ENCODE results near the gene BANK1.

The BANK1 gene

DNA sequence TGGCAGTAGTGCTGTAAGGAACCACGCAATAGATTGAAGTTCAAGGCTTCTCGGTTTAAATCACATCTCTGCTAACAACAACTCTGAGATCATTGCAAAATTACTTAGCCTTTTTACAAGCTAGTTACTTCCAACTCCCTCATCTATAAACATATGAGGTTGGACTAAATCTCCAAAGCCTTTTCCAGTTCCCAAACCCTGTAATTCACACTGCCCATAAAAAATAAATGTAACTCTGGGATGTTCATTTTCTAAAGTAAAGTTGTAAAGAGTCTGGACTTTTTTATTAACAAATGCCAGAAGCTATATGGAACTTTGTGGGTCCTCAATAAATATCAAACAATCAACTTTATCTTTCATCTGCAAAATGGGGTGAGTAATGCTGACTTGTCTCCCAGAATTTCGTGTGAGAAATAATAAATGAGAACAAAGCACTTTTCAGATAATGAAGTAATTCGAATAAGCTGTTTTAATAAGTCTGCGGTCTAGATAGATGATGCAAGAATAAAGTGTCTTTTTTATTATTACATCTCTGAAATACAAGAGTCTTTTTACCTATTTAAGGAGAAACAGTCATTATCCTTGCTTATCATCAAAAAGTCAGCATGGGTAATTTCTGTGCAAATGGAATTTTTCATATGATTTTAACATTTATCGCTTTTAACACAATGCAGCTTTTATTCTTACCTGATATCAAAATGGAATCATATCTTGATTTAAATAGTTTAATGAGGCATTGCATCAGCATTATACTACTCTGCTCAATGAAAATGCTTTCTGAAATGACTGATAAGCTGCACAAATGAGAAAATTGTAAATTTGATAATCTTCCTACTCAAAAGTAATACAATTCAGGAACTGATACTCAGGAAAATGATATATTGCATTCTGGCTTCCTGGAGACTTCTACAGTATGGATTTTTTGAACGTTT, 252.6 kb downstream of the BANK1 start:
- Histone ChIP-seq H3K27ac (ENCODE audit: low read length) (no peak overlapping the region), H3K4me1 (ENCODE audit: control insufficient read depth in 1 of 2, insufficient read depth in 2 of 2, low read length in 2 of 2) (no peaks in the 10 kb centered on the region), H3K9me3 (ENCODE audit: control insufficient read depth in 1 of 2, low read length in 2 of 2) (no peaks in the 10 kb centered on the region), H3K4me3 (ENCODE audit: low read depth in 1 of 2, low read length in 2 of 2) (no peak overlapping the region), H3K36me3 (ENCODE audit: control insufficient read depth in 1 of 2, insufficient read depth in 2 of 2, low read length in 2 of 2) (no peaks in the 10 kb centered on the region), H3K27me3 (ENCODE audit: low read depth, low read length) (no peaks in the 10 kb centered on the region)

DNA sequence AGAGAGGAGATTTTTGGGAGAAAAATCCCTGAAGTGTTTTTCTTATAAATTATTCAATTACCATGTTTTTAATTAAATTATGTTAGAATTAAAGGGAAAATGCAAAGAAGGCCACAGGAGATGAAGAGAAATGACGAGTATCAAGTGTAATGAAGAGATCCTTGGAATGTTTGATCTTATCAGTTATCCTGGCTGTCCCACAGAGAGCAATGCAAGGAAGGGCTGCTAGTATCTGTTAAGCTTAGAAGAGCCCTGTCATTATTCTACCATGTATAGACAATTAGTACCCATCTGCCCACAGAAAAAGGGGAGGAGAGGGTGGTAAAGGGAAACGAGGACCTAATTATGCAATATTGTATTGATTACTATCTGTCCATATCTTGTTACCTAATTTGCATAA, 257.1 kb downstream of the BANK1 start:
- Histone ChIP-seq H3K4me1 (ENCODE audit: control insufficient read depth in 1 of 2, insufficient read depth in 2 of 2, low read length in 2 of 2) (no peaks in the 10 kb centered on the region), H3K27me3 (ENCODE audit: low read depth, low read length) (no peaks in the 10 kb centered on the region), H3K9me3 (ENCODE audit: control insufficient read depth in 1 of 2, low read length in 2 of 2) (no peaks in the 10 kb centered on the region), H3K4me3 (ENCODE audit: low read depth in 1 of 2, low read length in 2 of 2) (no peak overlapping the region), H3K36me3 (ENCODE audit: control insufficient read depth in 1 of 2, insufficient read depth in 2 of 2, low read length in 2 of 2) (no peaks in the 10 kb centered on the region), H3K27ac (ENCODE audit: low read length) (no peak overlapping the region)

DNA sequence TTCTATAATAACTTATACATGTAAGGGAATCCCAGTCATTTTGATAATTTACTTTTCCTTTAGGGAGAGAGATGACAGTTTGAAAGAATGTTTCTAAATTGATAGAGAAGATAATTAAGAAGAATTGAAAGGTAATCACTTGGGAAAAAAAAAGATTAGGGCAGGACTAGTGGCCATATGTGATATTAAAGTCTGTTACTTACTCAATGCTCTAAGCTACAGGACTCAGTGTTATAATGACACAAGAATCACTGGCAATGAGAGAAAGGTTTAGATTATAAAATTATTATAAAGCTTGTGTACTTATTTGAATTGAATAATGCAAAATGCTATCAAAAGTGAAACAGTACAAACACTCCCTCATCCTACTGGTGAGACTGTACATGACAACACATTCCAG, 265.3 kb downstream of the BANK1 start:
- no peaks in the 10 kb centered on the region for H3K4me1 ChIP-seq (ENCODE audit: control insufficient read depth in 1 of 2, insufficient read depth in 2 of 2, low read length in 2 of 2)
- H3K4me3 ChIP-seq (ENCODE audit: low read depth in 1 of 2, low read length in 2 of 2): no peak overlapping the region
- H3K27me3 ChIP-seq (ENCODE audit: low read depth, low read length): no peaks in the 10 kb centered on the region
- H3K27ac ChIP-seq (ENCODE audit: low read length): no peak overlapping the region
- H3K36me3 ChIP-seq (ENCODE audit: control insufficient read depth in 1 of 2, insufficient read depth in 2 of 2, low read length in 2 of 2): no peaks in the 10 kb centered on the region
- H3K9me3 ChIP-seq (ENCODE audit: control insufficient read depth in 1 of 2, low read length in 2 of 2): no peaks in the 10 kb centered on the region

DNA sequence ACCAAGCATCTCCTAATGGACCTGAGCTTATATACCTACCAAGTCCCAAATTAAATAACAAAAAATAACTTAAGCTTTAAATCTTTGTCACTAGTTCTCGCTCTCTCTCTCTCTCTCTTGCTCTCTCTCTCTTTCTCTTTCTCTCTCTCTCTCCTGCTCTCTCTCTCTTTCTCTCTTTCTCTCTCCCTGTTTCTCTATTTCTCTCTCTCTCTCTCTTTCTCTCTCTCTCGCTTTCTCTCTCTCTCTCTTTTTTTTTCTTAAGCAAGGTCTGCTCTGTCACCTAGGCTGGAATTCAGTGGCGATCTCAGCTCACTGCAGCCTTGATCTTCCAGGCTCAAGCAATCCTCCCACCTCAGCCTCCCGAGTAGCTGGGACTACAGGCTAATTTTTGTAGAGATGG, 266.6 kb downstream of the BANK1 start:
- Histone ChIP-seq H3K36me3 (ENCODE audit: control insufficient read depth in 1 of 2, insufficient read depth in 2 of 2, low read length in 2 of 2) (no peaks in the 10 kb centered on the region), H3K9me3 (ENCODE audit: control insufficient read depth in 1 of 2, low read length in 2 of 2) (no peaks in the 10 kb centered on the region), H3K4me1 (ENCODE audit: control insufficient read depth in 1 of 2, insufficient read depth in 2 of 2, low read length in 2 of 2) (no peaks in the 10 kb centered on the region), H3K27ac (ENCODE audit: low read length) (no peak overlapping the region), H3K27me3 (ENCODE audit: low read depth, low read length) (no peaks in the 10 kb centered on the region), H3K4me3 (ENCODE audit: low read depth in 1 of 2, low read length in 2 of 2) (no peak overlapping the region)

DNA sequence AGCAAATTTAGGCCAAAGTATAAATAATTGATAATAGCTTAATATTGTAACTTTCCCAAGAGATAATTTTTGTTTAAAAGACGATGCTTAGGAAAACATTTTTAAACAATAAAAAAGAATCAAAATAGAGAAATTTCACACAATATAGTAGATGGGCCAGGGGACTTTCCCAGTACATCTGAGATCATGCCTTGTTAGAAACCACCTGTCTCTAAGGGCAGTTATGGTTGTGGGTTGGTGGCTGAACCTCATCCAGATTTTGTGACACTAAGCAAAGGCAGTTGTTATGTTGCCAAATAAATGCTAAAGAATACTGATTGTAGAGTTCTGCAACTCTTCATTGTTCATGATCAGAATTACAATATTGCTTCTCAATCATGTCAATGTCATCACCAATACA, 270.6 kb downstream of the BANK1 start:
- Histone ChIP-seq H3K4me3 (ENCODE audit: low read depth in 1 of 2, low read length in 2 of 2) (no peak overlapping the region), H3K27ac (ENCODE audit: low read length) (no peak overlapping the region), H3K27me3 (ENCODE audit: low read depth, low read length) (no peaks in the 10 kb centered on the region), H3K4me1 (ENCODE audit: control insufficient read depth in 1 of 2, insufficient read depth in 2 of 2, low read length in 2 of 2) (no peaks in the 10 kb centered on the region), H3K9me3 (ENCODE audit: control insufficient read depth in 1 of 2, low read length in 2 of 2) (no peaks in the 10 kb centered on the region), H3K36me3 (ENCODE audit: control insufficient read depth in 1 of 2, insufficient read depth in 2 of 2, low read length in 2 of 2) (no peaks in the 10 kb centered on the region)

DNA sequence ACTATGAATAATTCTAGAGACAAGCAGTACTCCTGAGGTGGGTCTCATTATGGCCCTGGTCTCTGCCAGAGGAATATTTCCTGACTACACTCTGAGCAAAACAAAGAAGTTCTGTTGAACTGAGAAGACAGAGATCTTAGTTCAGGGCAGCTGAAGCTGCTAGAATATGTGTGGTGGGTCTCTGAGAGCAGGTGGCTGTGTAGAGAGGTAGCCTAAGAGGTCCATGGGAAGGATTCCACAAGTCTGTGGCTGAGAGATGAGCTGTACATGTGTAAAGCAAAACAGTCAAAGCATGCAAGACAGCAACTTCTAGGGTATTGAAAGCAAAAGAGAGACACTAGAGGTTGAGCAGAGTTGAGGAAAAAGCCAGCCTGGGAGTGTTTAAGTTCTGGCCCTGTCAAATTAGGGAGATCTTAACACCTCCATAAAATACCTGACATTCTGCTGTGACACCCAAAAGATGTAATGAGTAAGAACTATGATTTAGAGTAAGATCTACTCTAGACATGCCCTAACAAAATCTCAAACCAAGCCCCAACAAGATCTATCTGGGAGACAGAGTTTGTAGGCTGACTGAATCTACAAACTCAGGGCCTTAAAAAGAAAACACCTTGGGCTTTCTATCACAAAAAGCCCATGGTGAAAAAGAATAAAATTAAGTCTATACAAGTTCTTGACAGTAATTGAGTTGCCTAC, 274.4 kb downstream of the BANK1 start:
- Histone ChIP-seq H3K27me3 (ENCODE audit: low read depth, low read length) (no peaks in the 10 kb centered on the region), H3K4me3 (ENCODE audit: low read depth in 1 of 2, low read length in 2 of 2) (no peak overlapping the region), H3K36me3 (ENCODE audit: control insufficient read depth in 1 of 2, insufficient read depth in 2 of 2, low read length in 2 of 2) (no peaks in the 10 kb centered on the region), H3K9me3 (ENCODE audit: control insufficient read depth in 1 of 2, low read length in 2 of 2) (peaks cover 0 to 2% of the 10 kb centered on the region in 2 donors), H3K27ac (ENCODE audit: low read length) (no peak overlapping the region), H3K4me1 (ENCODE audit: control insufficient read depth in 1 of 2, insufficient read depth in 2 of 2, low read length in 2 of 2) (no peaks in the 10 kb centered on the region)

DNA sequence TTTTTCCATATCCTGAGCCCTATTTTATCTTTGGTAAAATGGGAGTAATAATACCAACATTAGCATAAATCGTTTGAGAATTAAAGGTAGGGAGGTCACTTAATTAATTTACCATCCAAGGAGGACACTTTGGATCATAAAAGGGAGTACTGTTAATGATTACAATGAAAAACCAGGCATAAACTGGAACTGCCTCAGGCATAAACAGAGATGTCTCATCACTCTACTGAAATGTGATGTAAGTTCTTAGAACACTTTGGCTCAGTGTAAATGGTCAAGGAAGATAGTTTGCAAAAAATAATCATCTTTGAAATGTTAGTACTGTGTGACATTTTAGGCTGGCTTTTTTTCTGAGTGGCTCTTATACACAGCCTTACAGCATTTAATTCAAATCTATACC, 286.1 kb downstream of the BANK1 start:
- H3K4me3 ChIP-seq (ENCODE audit: low read depth in 1 of 2, low read length in 2 of 2): no peak overlapping the region
- no peaks in the 10 kb centered on the region for H3K27me3 ChIP-seq (ENCODE audit: low read depth, low read length)
- no peaks in the 10 kb centered on the region for H3K36me3 ChIP-seq (ENCODE audit: control insufficient read depth in 1 of 2, insufficient read depth in 2 of 2, low read length in 2 of 2)
- H3K9me3 ChIP-seq (ENCODE audit: control insufficient read depth in 1 of 2, low read length in 2 of 2): no peaks in the 10 kb centered on the region
- no peaks in the 10 kb centered on the region for H3K4me1 ChIP-seq (ENCODE audit: control insufficient read depth in 1 of 2, insufficient read depth in 2 of 2, low read length in 2 of 2)
- H3K27ac ChIP-seq (ENCODE audit: low read length): no peak overlapping the region

DNA sequence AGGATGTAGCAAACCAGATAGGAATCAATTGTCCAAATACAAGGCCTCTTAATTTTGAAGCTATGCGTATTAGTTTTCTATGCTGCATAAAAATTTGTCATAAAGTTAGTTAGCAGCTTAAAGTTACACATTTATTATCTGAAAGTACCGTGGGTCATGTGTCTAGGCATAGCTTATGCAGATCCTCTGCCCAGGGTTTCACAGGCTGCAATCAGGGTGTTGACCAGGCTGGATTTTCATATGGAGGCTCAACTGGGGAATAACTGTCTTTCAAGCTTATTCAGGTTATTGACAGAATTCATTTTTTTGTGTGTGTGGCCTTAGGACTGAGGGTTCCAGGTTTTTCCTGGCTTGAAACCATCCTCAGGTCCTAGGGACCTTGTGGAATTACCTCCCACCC, 289.7 kb downstream of the BANK1 start:
- no peak overlapping the region for H3K4me3 ChIP-seq (ENCODE audit: low read depth in 1 of 2, low read length in 2 of 2)
- no peaks in the 10 kb centered on the region for H3K27me3 ChIP-seq (ENCODE audit: low read depth, low read length)
- no peaks in the 10 kb centered on the region for H3K36me3 ChIP-seq (ENCODE audit: control insufficient read depth in 1 of 2, insufficient read depth in 2 of 2, low read length in 2 of 2)
- no peaks in the 10 kb centered on the region for H3K9me3 ChIP-seq (ENCODE audit: control insufficient read depth in 1 of 2, low read length in 2 of 2)
- H3K27ac ChIP-seq (ENCODE audit: low read length): no peak overlapping the region
- H3K4me1 ChIP-seq (ENCODE audit: control insufficient read depth in 1 of 2, insufficient read depth in 2 of 2, low read length in 2 of 2): no peaks in the 10 kb centered on the region

DNA sequence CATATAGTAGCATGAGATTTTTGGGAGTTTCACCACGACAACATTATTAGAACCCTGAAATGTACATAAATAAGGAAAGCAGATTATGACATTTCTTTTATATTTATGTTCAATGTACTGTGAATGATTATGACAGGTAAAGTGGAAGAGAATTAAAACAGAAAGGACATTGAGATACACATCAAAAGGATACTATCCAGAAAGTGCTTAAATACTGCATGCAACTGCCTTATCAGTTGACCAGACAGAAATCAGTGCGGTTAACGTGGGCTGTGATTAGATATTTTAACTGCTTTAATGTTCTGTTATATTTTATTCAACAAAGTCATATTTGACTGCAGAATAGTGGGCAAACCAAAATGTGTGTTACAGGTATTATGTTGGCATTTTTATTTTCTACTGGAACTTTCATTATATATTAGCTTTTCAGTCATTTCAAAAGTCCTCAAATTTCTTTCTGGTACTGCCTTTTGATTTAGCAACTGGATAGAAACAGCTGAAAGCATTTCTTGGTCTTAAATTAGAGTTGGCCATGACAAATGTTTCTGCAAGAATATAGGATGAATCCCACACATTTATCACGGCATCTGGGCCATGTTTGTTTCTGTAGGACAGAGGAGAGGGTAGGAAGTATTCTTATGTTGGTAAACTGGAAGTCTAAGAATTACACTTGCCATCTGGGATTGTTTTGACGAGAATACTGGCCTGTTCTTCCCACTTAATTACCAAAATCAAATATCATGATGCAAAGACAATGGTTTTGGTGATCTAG, 299.5 kb downstream of the BANK1 start:
- no peaks in the 10 kb centered on the region for H3K36me3 ChIP-seq (ENCODE audit: control insufficient read depth in 1 of 2, insufficient read depth in 2 of 2, low read length in 2 of 2)
- no peaks in the 10 kb centered on the region for H3K9me3 ChIP-seq (ENCODE audit: control insufficient read depth in 1 of 2, low read length in 2 of 2)
- H3K27ac ChIP-seq (ENCODE audit: low read length): no peak overlapping the region
- no peaks in the 10 kb centered on the region for H3K4me1 ChIP-seq (ENCODE audit: control insufficient read depth in 1 of 2, insufficient read depth in 2 of 2, low read length in 2 of 2)
- H3K4me3 ChIP-seq (ENCODE audit: low read depth in 1 of 2, low read length in 2 of 2): no peak overlapping the region
- no peaks in the 10 kb centered on the region for H3K27me3 ChIP-seq (ENCODE audit: low read depth, low read length)

DNA sequence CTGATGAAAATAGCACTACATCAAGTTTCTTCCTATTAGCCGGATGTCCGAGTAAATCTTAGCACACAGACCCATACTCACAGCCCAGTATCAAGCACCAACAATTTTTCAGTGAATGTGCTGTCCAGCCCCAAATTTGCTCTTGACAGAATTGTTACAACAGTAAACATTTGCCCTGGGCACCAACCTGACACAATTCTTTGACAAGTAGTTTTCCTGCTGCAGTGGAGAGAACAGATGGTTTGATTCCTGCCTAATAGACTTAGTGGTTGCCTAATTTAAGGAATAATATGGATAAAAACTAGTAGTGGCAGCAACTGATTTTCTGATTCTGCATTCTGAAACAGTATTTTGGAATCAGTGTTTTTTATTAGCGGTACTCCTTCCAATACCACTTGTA, 301.1 kb downstream of the BANK1 start:
- no peaks in the 10 kb centered on the region for H3K36me3 ChIP-seq (ENCODE audit: control insufficient read depth in 1 of 2, insufficient read depth in 2 of 2, low read length in 2 of 2)
- no peak overlapping the region for H3K27ac ChIP-seq (ENCODE audit: low read length)
- H3K9me3 ChIP-seq (ENCODE audit: control insufficient read depth in 1 of 2, low read length in 2 of 2): no peaks in the 10 kb centered on the region
- no peak overlapping the region for H3K4me3 ChIP-seq (ENCODE audit: low read depth in 1 of 2, low read length in 2 of 2)
- H3K27me3 ChIP-seq (ENCODE audit: low read depth, low read length): no peaks in the 10 kb centered on the region
- H3K4me1 ChIP-seq (ENCODE audit: control insufficient read depth in 1 of 2, insufficient read depth in 2 of 2, low read length in 2 of 2): no peaks in the 10 kb centered on the region

DNA sequence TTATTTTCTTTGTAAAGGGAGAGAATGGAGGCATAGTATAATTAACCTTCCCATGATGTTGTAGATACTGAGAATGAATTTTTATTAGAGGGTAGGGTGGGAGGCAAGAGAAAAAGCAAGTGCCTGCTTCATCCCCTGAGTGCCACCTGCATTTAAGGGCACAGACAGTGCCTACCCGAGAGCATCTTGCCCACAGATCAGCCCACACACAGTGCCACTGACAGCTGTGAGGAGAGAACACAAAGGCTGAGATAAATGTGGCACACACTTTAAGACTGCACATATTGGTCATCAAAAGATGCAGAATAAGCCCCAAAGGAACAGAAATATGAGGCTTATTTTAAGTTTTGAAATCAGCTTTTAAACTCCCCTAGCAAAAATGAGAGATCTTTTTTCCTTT, 304.0 kb downstream of the BANK1 start:
- no peaks in the 10 kb centered on the region for H3K9me3 ChIP-seq (ENCODE audit: control insufficient read depth in 1 of 2, low read length in 2 of 2)
- H3K27ac ChIP-seq (ENCODE audit: low read length): no peak overlapping the region
- no peaks in the 10 kb centered on the region for H3K4me1 ChIP-seq (ENCODE audit: control insufficient read depth in 1 of 2, insufficient read depth in 2 of 2, low read length in 2 of 2)
- H3K27me3 ChIP-seq (ENCODE audit: low read depth, low read length): no peaks in the 10 kb centered on the region
- H3K4me3 ChIP-seq (ENCODE audit: low read depth in 1 of 2, low read length in 2 of 2): no peak overlapping the region
- H3K36me3 ChIP-seq (ENCODE audit: control insufficient read depth in 1 of 2, insufficient read depth in 2 of 2, low read length in 2 of 2): no peaks in the 10 kb centered on the region
